ENCODE measurements around the gene ANKRD63. TPM values are rescaled to one million over a fixed set of nuclear protein-coding genes. Genes with fewer than 3 reads are reported as not detected.

The ANKRD63 gene
- total RNA-seq, 1 experiment from 2014 or later: not detected

DNA sequence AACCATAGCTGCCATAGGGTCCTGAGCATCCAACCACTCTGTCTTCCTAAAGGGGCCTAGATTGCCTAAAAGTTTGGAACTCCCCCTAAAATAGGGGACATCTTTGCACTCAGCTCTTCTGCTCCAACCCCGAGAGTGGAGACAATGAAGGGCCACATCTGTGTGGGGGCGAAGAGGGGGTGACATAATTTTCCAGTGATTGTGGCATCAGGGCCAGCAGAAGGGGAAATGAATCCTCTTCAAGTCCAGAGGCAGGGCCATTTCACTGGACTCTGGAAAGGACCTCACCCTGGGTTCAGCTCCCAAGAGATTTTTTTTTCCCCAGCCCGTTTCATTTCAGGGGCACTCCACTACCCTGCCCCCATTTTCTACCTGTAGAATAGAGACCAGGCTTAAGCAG, 4.6 kb upstream of the ANKRD63 start:
- TF ChIP-seq, protein P1, sequence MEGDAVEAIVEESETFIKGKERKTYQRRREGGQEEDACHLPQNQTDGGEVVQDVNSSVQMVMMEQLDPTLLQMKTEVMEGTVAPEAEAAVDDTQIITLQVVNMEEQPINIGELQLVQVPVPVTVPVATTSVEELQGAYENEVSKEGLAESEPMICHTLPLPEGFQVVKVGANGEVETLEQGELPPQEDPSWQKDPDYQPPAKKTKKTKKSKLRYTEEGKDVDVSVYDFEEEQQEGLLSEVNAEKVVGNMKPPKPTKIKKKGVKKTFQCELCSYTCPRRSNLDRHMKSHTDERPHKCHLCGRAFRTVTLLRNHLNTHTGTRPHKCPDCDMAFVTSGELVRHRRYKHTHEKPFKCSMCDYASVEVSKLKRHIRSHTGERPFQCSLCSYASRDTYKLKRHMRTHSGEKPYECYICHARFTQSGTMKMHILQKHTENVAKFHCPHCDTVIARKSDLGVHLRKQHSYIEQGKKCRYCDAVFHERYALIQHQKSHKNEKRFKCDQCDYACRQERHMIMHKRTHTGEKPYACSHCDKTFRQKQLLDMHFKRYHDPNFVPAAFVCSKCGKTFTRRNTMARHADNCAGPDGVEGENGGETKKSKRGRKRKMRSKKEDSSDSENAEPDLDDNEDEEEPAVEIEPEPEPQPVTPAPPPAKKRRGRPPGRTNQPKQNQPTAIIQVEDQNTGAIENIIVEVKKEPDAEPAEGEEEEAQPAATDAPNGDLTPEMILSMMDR (IDR thresholded peaks at IDR 0.05; ENCODE audit: unreplicated experiment): no peak
- Mint-ChIP-seq H3K36me3 (ENCODE audit: insufficient read depth, unreplicated experiment) (peaks cover 4% of the 10 kb centered on the region), H3K9me3 (ENCODE audit: unreplicated experiment) (no peaks in the 10 kb centered on the region), H3K27me3 (ENCODE audit: insufficient read depth, unreplicated experiment) (no peaks in the 10 kb centered on the region), H3K27ac (ENCODE audit: low read depth, unreplicated experiment) (no peak overlapping the region), H3K4me3 (ENCODE audit: unreplicated experiment) (no peak overlapping the region), H3K4me1 (ENCODE audit: insufficient read depth, unreplicated experiment) (peaks cover 4% of the 10 kb centered on the region)
- intact Hi-C loops (cut with micrococcal nuclease): no loop called here
- ChIA-PET CTCF (interaction anchor here (1.3 to 9.5 kb wide), 5 partner anchors 11 to 70 kb away, joined by 4 to 101 read pairs (median 21); partner anchors contain the start of gene CCDC9B), POLR2A (interaction anchor here (0.7 kb wide), 1 partner anchor 248 kb away, joined by 3 read pairs; the partner anchor contains the start of gene SRP14)
- BruUV-seq (replicated peaks): no TSS peak
- DNase-seq (ENCODE audit: unreplicated experiment): no peak

DNA sequence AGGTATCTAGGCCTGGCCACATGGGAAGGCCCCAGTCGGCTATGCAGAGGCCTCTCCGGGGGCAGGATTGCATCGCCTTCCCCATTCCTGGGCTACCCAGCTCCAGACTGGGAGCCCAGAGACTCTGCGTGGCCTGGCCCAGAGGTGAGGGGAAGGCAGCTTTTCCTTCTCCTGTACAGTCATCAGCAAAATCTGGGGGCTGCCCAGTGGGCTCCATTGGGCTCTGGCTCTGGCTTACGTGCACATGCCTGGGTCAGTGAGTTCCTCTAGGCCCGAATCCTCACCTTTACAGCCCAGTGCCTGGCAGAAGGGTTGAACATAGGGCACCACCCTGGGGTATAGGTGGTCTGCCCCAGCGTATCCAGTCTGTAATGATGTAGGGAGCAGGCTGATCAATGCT, 3.9 kb upstream of the ANKRD63 start:
- CTCF ChIA-PET: interaction anchor here (0.5 to 9.5 kb wide), 7 partner anchors 10 to 135 kb away, joined by 4 to 101 read pairs (median 5); partner anchors contain the start of gene CCDC9B

DNA sequence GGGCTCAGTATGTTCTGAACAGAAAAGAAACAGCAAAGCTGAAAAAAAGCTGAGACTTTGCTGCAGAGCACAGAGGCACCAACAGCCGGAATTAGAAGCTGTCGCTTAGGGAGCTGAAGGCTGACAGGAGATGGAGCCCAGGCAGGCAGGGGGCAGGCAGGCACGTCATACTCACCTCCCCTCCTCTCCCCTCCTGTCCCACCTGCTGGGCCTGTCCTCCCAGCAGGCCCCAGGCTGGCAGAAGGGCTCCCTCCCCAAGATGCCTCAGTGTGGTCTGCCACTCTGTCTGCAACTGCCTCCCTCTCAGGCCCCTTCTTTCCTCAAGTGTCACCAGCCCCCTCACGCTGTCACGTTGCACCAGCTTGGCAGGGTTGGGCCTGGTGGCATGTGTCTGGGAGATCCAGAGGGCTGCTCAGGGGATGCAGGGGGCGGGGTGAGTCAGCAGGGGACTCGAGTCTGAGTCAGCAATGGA, 3.2 kb upstream of the ANKRD63 start:
- no peaks in the 10 kb centered on the region for H3K27me3 Mint-ChIP-seq (ENCODE audit: insufficient read depth, unreplicated experiment)
- intact Hi-C loops (cut with micrococcal nuclease): no loop called here
- H3K27ac Mint-ChIP-seq (ENCODE audit: low read depth, unreplicated experiment): no peak overlapping the region
- H3K4me1 Mint-ChIP-seq (ENCODE audit: insufficient read depth, unreplicated experiment): peaks cover 4% of the 10 kb centered on the region
- peaks cover 4% of the 10 kb centered on the region for H3K36me3 Mint-ChIP-seq (ENCODE audit: insufficient read depth, unreplicated experiment)
- no peak overlapping the region for H3K4me3 Mint-ChIP-seq (ENCODE audit: unreplicated experiment)
- H3K9me3 Mint-ChIP-seq (ENCODE audit: unreplicated experiment): no peaks in the 10 kb centered on the region
- no TSS peak for BruUV-seq (replicated peaks)
- TF ChIP-seq, protein P1 (IDR thresholded peaks at IDR 0.05; ENCODE audit: unreplicated experiment): no peak
- ChIA-PET CTCF (interaction anchor here (0.5 to 9.5 kb wide), 10 partner anchors 9 to 135 kb away, joined by 3 to 101 read pairs (median 4); no protein-coding TSS in a partner anchor), POLR2A (interaction anchor here (0.7 kb wide), 1 partner anchor 93 kb away, joined by 3 read pairs; no protein-coding TSS in a partner anchor)
- no peak for DNase-seq (ENCODE audit: unreplicated experiment)

More for the DNA sequence above, 3.9 kb upstream of the ANKRD63 start:
- Mint-ChIP-seq H3K36me3 (ENCODE audit: insufficient read depth, unreplicated experiment) (peaks cover 4% of the 10 kb centered on the region), H3K27ac (ENCODE audit: low read depth, unreplicated experiment) (no peak overlapping the region), H3K4me1 (ENCODE audit: insufficient read depth, unreplicated experiment) (peaks cover 4% of the 10 kb centered on the region), H3K9me3 (ENCODE audit: unreplicated experiment) (no peaks in the 10 kb centered on the region), H3K27me3 (ENCODE audit: insufficient read depth, unreplicated experiment) (no peaks in the 10 kb centered on the region), H3K4me3 (ENCODE audit: unreplicated experiment) (no peak overlapping the region)
- intact Hi-C loops (cut with micrococcal nuclease): no loop called here
- POLR2A ChIA-PET: interaction anchor here (0.7 kb wide), 1 partner anchor 248 kb away, joined by 3 read pairs; the partner anchor contains the start of gene SRP14
- BruUV-seq (replicated peaks): no TSS peak
- TF ChIP-seq, protein P1 (IDR thresholded peaks at IDR 0.05; ENCODE audit: unreplicated experiment): no peak
- DNase-seq (ENCODE audit: unreplicated experiment): no peak

DNA sequence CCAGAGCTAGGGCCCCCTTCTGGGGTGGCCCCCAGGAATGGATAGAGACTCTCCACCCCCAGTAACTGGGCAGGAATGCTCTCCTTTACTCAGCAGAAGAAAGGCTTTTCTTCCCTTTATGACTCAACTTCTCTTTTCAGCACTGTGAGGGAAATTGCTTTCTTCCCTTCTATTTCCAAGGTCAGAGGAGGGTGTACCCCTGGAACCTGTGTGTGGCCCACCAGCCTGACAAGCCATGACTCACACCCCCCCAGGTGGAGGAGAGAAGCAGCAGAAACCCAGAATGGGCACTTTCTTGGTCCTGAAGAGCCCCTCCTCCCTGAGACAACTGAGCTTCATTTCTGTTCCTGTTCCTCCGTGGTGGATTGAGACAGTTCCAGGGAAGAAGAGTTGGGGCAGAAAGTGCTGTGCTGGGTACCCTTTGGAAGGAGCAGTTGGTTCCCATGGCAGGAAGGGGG, 2.7 kb upstream of the ANKRD63 start:
- ChIA-PET POLR2A (interaction anchor here (0.7 kb wide), 2 partner anchors 94 to 154 kb away, joined by 3 read pairs; no protein-coding TSS in a partner anchor), CTCF (interaction anchor here (0.7 to 9.5 kb wide), 11 partner anchors 9 to 136 kb away, joined by 3 to 101 read pairs (median 4); no protein-coding TSS in a partner anchor)
- Mint-ChIP-seq H3K27ac (ENCODE audit: low read depth, unreplicated experiment) (no peak overlapping the region), H3K36me3 (ENCODE audit: insufficient read depth, unreplicated experiment) (peaks cover 4% of the 10 kb centered on the region), H3K4me1 (ENCODE audit: insufficient read depth, unreplicated experiment) (peaks cover 4% of the 10 kb centered on the region), H3K4me3 (ENCODE audit: unreplicated experiment) (no peak overlapping the region), H3K9me3 (ENCODE audit: unreplicated experiment) (no peaks in the 10 kb centered on the region), H3K27me3 (ENCODE audit: insufficient read depth, unreplicated experiment) (no peaks in the 10 kb centered on the region)
- intact Hi-C loops (cut with micrococcal nuclease): no loop called here
- no peak for DNase-seq (ENCODE audit: unreplicated experiment)
- TF ChIP-seq, protein P1 (IDR thresholded peaks at IDR 0.05; ENCODE audit: unreplicated experiment): no peak
- no TSS peak for BruUV-seq (replicated peaks)
